ENCODE results near the gene ACTR6.

- TF ChIP-seq POLR2A (IDR thresholded peaks at IDR 0.05) = no peak
- no peak for TF ChIP-seq CTCF (IDR thresholded peaks at IDR 0.05)
Measured at GRCh38 chr12:100268835-100269564, 68.4 kb downstream of the ACTR6 start.
